Measurements from ENCODE around the gene TEDC1.

The TEDC1 gene, protein sequence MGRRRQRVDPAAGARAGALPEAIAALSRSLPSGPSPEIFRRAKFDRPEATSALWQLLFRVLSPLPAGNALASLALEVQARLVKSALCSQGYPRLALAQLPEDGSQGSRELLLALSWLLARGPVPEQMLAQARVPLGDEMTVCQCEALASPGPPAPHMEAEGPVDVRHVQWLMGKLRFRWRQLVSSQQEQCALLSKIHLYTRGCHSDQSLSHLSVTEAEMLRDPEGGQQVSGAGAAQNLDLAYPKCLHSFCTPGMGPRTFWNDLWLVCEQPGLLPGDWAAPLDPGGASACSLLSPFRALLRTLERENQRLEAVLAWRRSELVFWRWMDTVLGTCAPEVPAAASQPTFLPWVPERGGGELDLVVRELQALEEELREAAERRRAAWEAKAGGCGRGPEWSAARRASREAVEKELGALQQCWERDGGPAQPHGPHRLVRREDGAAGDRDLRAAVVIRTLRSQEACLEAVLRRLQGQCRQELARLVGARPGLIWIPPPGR

GRCh38 chr14:105490572-105491365 is at the start of gene TEDC1:
TSS of gene TEDC1 (plus strand) at chr14:105491246. CDS start at chr14:105491376, 130 bp downstream.
- peak; percentile 100 for DNase-seq

GRCh38 chr14:105442125-105442524 is 48.9 kb upstream of the TEDC1 start:
- no peak for DNase-seq

DNA sequence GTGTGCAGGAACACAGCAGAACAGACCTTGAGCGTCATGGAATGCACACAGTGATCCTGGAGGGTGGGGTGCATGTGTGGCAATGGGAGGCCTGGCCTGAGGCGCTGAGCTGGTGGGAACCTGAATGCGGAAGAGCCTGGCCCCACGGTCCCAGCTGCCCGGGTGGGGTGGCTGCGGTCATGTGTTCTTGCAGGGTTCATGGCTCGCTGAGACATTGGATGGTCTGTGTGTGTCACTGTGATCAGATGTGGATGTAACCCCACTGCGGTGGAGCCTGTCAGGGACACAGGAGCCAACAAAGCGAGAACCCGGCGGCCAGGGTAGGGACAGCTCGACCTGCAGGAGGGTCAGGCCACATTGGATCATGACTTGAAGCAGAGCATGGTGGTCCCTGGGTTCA is 48.2 kb upstream of the TEDC1 start:
- DNase-seq: no peak

- DNase-seq: no peak
These were observed 46.2 kb upstream of the TEDC1 start for GRCh38 chr14:105444859-105445258.

GRCh38 chr14:105445290-105445689 is 45.8 kb upstream of the TEDC1 start:
- DNase-seq: no peak

- no peak for DNase-seq
These were observed 44.9 kb upstream of the TEDC1 start for GRCh38 chr14:105445901-105446845.

DNA sequence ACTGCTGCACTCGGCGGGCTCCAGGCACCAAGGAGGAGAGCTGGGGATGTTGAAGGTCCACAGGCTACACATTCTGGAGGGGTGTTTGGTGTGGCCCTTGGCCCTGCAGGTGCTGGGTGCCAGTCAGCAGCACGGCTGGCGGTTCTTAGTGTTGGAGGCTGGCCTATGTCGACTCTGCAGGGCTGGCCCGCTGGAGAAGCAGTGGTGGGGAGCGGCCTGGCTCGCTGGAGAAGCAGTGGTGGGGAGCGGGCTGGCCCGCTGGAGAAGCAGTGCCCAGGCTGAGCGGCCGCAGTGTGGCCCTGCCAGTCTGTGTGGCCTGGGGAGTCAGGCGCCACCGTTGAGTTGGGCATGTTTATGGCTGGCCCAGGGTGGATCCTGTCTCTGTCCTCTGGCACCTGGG is 44.1 kb upstream of the TEDC1 start:
- DNase-seq: no peak

- DNase-seq: no peak
These were observed 43.1 kb upstream of the TEDC1 start for GRCh38 chr14:105447651-105448640.

DNA sequence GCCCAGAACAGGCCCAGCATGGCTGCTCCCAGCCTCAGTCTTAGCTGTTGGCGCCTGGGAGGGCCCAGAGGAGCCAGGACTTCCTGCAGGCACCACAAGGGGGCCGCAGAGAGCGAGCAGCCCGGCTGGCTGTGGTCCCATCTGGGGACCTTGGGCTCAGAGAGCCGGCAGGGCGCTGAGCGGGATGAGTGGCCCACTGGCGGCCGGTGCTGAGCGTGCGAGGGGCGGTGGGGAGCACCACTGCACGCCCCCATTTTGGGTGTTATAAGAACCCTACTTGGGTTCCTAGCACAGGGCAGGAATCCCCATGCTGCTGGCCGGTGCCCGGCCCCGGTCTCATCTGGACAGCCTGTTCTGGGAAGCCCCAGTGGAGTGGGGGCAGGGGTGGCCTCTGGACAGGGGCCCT is 42.3 kb upstream of the TEDC1 start:
- no peak for DNase-seq

GRCh38 chr14:105449276-105450122 is 41.5 kb upstream of the TEDC1 start:
- no peak for DNase-seq

GRCh38 chr14:105450123-105450505 is 40.9 kb upstream of the TEDC1 start:
- DNase-seq: no peak

DNA sequence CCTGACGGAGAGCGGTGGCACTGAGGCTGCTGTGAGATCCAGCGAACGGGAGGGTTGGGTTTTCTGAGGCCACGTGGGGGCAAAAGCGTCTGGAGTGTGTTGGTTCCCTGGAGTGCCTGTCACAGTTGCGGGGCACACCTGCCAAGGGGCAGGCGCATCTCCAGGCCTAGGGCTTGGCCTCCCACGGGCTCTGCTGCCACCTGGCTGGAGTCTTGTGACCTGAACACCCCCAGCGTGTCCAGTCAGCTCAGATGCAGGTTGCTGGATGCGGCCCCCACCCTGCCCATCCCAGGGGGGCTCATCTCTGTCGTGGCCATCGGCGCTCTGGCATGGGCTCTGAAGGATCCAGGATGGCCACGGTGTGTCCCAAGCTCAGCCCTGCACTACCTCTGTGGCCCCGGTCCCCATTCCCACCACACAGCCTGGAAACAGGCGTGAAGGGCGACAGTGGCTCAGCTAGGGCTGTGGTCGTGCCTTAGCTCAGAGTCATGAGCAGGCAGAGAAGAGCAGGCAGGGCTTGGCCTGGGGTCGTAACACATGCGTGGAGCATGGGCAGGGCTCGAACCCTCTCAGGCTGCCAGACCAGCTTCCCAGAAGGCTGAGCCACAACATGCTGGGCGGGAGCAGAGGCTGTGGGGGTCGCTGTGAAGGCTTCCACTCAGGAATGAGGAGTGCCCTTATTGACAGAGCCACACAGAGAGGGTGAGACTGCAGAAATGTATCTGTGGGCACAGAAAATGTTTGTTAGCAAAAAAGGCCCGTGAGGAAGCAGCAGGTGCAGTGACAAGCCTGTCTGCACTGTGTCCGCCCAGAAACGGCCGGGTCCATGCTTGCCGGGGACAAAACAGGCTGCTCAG is 40.0 kb upstream of the TEDC1 start:
- DNase-seq: no peak

GRCh38 chr14:105452963-105453362 is 38.1 kb upstream of the TEDC1 start:
- DNase-seq: no peak

DNA sequence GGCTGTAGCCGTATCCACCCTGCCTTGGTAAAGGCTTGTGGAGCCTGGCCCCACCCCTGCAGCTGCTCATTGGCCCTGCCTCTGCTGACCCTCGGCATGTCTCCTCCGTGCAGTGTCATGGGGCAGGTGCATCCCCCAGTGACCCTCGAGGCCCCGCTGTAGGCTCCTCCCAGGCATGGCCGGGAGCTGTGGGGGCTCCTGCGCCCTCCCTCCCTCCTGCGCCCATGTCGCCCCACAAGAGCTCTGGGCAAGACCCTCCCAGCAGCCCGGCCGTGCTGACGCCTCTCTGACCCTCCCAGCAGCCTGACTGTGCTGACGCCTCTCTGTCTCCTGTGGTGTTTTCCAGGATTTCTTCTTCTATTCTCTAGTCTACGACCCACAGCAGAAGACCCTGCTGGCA is 37.2 kb upstream of the TEDC1 start:
- DNase-seq: no peak

DNA sequence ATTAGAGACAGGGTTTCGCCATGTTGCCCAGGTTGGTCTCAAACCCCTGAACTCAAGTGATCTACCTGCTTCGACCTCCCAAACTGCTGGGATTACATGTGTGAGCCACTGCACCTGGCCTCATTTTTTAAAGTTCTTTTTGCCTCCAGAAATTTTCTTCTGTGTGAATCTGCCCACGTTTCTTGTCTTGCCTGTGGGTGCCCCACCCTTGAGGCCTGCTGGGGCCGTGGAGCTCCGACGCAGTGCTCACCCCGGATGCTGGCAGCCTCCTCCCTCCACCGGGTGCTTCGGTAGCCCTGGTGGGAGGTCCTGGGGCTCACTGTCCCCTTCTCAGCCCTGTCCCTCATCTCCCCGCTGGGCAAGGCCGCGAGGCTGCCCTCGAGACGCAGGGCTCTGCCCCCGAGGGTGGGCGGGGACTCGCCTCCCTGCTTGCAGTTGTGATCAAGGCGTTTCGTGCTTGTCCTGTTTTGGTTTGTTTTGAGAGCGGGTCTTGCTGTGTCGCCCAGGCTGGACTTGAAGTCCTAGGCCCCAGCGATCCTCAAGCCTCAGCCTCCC is 35.9 kb upstream of the TEDC1 start:
- DNase-seq: no peak

GRCh38 chr14:105455766-105456660 is 35.0 kb upstream of the TEDC1 start:
- DNase-seq: no peak

DNA sequence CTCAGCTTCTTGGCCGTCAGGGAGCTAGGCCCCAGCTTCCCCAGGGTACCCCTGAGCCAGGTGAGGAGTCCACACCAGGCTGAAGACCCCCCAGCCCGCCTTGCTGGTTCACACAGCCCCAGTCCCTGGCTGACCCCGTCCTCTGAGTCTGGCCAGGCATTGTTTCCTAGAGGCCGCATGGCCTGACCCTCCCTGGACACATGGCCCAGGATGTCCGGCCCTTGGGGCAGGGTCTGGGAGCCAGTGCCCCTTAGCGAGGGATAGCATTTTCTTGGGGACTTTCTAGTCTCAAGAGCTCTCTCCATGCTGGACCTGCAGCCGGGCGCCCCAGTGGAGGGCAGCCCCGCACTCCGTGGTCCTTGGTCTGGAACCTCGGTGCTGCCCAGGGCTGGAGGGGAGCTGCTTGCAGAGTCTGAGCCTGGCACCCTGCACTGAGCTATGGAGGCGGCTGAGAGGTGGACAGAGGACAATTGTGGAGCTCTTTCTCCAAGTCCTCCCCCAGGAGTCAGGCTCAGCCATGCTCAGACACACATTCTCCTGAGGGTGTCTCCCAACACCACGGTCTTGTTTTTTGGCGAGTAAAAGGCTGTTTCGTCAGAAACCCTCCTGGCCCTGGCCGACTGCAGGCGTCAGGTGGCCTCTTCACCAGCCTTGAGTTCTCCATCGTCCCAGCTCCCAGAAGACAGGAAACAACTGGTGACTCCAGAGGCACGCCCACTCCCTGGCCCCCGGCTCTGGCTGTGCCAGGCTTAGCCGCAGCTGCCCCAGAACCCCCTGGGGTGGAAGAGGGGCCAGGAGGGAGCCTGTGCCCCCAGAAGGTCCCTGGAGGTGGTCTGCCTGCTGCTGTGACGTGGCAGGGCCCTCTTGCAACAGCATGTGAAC is 34.1 kb upstream of the TEDC1 start:
- DNase-seq: no peak
